ENCODE results near the gene KCNJ13.

- TF ChIP-seq CTCF (IDR thresholded peaks at IDR 0.05; ENCODE audit: poor library complexity, severe bottlenecking): no peak
- no peak for TF ChIP-seq TAF1 (IDR thresholded peaks at IDR 0.05; ENCODE audit: low read depth)
- no peak for TF ChIP-seq SMC3 (conservative IDR thresholded peaks at IDR 0.05; ENCODE audit: poor library complexity)
These were observed 28.3 kb downstream of the KCNJ13 start for GRCh38 chr2:232748038-232748437.

All from neural cell (in vitro differentiated cells).